SK-N-SH (cell line): ENCODE results near the gene FAM47E. TPM values are rescaled to one million over a fixed set of nuclear protein-coding genes. Genes with fewer than 3 reads are reported as not detected.

ENCODE experiments used
- CTCF ChIA-PET: fragments of 300-600, 350-600 bp; formaldehyde crosslinking; extraction: SDS; loops from one replicate; lab custom pipeline; 2021; lab: Yijun Ruan, JAX
- POLR2A ChIA-PET: fragments of 350-600 bp; sonication (Branson Sonifier 250); formaldehyde crosslinking; extraction: SDS; loops from one replicate; lab custom pipeline; 2020; ENCODE audit warnings: antibody characterized with exemption, inconsistent platforms; lab: Yijun Ruan, JAX
- DNase-seq: peaks from one replicate; pipeline ENCODE4 v3.0.0; 2012
- H2AFZ ChIP-seq: fragments of 200-600 bp; sonication (generic); 2 replicates; pipeline ENCODE4 v1.8.1; 2016; ENCODE audit warnings: antibody characterized with exemption, mild to moderate bottlenecking, low read depth
- H3F3A ChIP-seq: fragments of 200-600 bp; sonication (generic); replicated peaks from 2 replicates; pipeline ENCODE3; 2016; ENCODE audit warnings: antibody characterized with exemption, mild to moderate bottlenecking; ENCODE audit not compliant: insufficient read depth
- H3K27ac ChIP-seq, 2 experiments: fragments of 200-500 bp in 1 of 2; fragments of 200-600 bp in 1 of 2; sonication (Bioruptor generic) in 1 of 2; sonication (generic), shearing (Covaris generic) in 1 of 2; 2 replicates each; pipeline versions ENCODE4 v1.5.1 to v1.6.1; 2014 to 2016; ENCODE audit warnings: low read depth in 2 of 2, inconsistent platforms in 1 of 2, low read length in 1 of 2, mild to moderate bottlenecking in 1 of 2, mixed read lengths in 1 of 2
- H3K27me3 ChIP-seq: fragments of 200-600 bp; sonication (generic), shearing (Covaris generic); 2 replicates; pipeline ENCODE4 v1.6.1; 2016; ENCODE audit warnings: mixed run types; ENCODE audit not compliant: insufficient read depth
- H3K36me3 ChIP-seq, 2 experiments: fragments of 200-500 bp in 1 of 2; fragments of 200-600 bp in 1 of 2; sonication (Bioruptor generic) in 1 of 2; sonication (generic) in 1 of 2; replicated peaks in 1 of 2; 2 replicates each; pipeline versions ENCODE3 to v1.5.1; 2014 to 2016; ENCODE audit warnings: low read length in 1 of 2, mild to moderate bottlenecking in 1 of 2; ENCODE audit not compliant: insufficient read depth in 2 of 2, control insufficient read depth in 1 of 2
- H3K4me1 ChIP-seq, 2 experiments: fragments of 200-500 bp in 1 of 2; fragments of 200-600 bp in 1 of 2; sonication (Bioruptor generic) in 1 of 2; sonication (generic), shearing (Covaris generic) in 1 of 2; 2 replicates each; pipeline versions ENCODE4 v1.5.1 to v1.6.1; 2014 to 2016; ENCODE audit warnings: low read depth in 1 of 2, low read length in 1 of 2, mixed run types in 1 of 2; ENCODE audit not compliant: insufficient read depth in 2 of 2, control insufficient read depth in 1 of 2
- H3K4me2 ChIP-seq: fragments of 200-600 bp; sonication (generic), shearing (Covaris generic); 2 replicates; pipeline ENCODE4 v1.6.1; 2017; ENCODE audit warnings: mixed run types
- H3K4me3 ChIP-seq, 2 experiments: fragments of 200-500 bp in 1 of 2; fragments of 200-600 bp in 1 of 2; sonication (Bioruptor generic) in 1 of 2; sonication (generic), shearing (Covaris generic) in 1 of 2; 2 replicates each; pipeline versions ENCODE4 v1.5.1 to v1.8.1; 2014 to 2016; ENCODE audit warnings: low read depth in 2 of 2, inconsistent platforms in 1 of 2, low read length in 1 of 2, mild to moderate bottlenecking in 1 of 2, mixed read lengths in 1 of 2, moderate library complexity in 1 of 2
- H3K79me2 ChIP-seq: fragments of 200-600 bp; sonication (generic); 2 replicates; pipeline ENCODE4 v1.8.1; 2017; ENCODE audit warnings: mild to moderate bottlenecking; ENCODE audit not compliant: insufficient read depth
- H3K9ac ChIP-seq: fragments of 200-600 bp; sonication (generic); 2 replicates; pipeline ENCODE4 v1.6.1; 2017; ENCODE audit warnings: mixed run types
- H3K9me2 ChIP-seq: fragments of 200-600 bp; sonication (generic); 2 replicates; pipeline ENCODE4 v1.6.1; 2017; ENCODE audit warnings: mixed run types
- H3K9me3 ChIP-seq: fragments of 200-600 bp; sonication (generic); 2 replicates; pipeline ENCODE4 v1.6.1; 2017; ENCODE audit warnings: mixed run types, mild to moderate bottlenecking, moderate library complexity
- H4K20me1 ChIP-seq: fragments of 200-600 bp; sonication (generic); 2 replicates; pipeline ENCODE4 v1.6.1; 2017; ENCODE audit warnings: mild to moderate bottlenecking, mixed run types; ENCODE audit not compliant: insufficient read depth
- CHD2 ChIP-seq: fragments of 150-350 bp; IDR thresholded peaks from 2 replicates; pipeline ENCODE4 v1.6.1; 2018; ENCODE audit warnings: low read length; ENCODE audit not compliant: partially characterized antibody
- EP300 ChIP-seq, 2 experiments: IDR thresholded peaks; 2 replicates each; pipeline versions ENCODE4 v1.4.0 to v1.6.1; 2012; ENCODE audit warnings: borderline replicate concordance in 1 of 2, low read depth in 1 of 2, low read length in 1 of 2
- FOXM1 ChIP-seq: IDR thresholded peaks from 2 replicates; pipeline ENCODE4 v1.4.0; 2012; ENCODE audit warnings: low read depth, mild to moderate bottlenecking
- IRF3 ChIP-seq: fragments of 150-350 bp; IDR thresholded peaks from 2 replicates; pipeline ENCODE4 v1.6.1; 2016; ENCODE audit warnings: mild to moderate bottlenecking, low read depth, low read length
- MXI1 ChIP-seq: IDR thresholded peaks from 2 replicates; pipeline ENCODE4 v1.6.1; 2012; ENCODE audit warnings: mild to moderate bottlenecking, low read depth, low read length, improper control_type of control experiment
- RCOR1 ChIP-seq: fragments of 150-350 bp; IDR thresholded peaks from 2 replicates; pipeline ENCODE4 v1.6.1; 2017; ENCODE audit warnings: antibody characterized with exemption, low read length
- RXRA ChIP-seq: IDR thresholded peaks from 2 replicates; pipeline ENCODE4 v1.4.0; 2012; ENCODE audit warnings: low read depth, mild to moderate bottlenecking, borderline replicate concordance
- SMC3 ChIP-seq: IDR thresholded peaks from 2 replicates; pipeline ENCODE4 v1.6.1; 2012; ENCODE audit warnings: low read depth, low read length, improper control_type of control experiment
- TAF1 ChIP-seq: IDR thresholded peaks from 2 replicates; pipeline ENCODE4 v1.6.1; 2012; ENCODE audit warnings: low read depth, mild to moderate bottlenecking, low read length, moderate library complexity, borderline replicate concordance
- USF1 ChIP-seq: IDR thresholded peaks from 2 replicates; pipeline ENCODE4 v1.4.0; 2012; ENCODE audit warnings: low read depth, borderline replicate concordance
- USF2 ChIP-seq: fragments of 150-350 bp; IDR thresholded peaks from 2 replicates; pipeline ENCODE4 v1.6.1; 2017; ENCODE audit warnings: antibody characterized with exemption, low read length, low read depth, borderline replicate concordance
- YY1 ChIP-seq: IDR thresholded peaks from 2 replicates; pipeline ENCODE4 v1.4.0; 2012; ENCODE audit warnings: low read depth, mild to moderate bottlenecking
- WGBS: methylation state at CpG from one replicate; pipeline ENCODE4 v1.1.6; 2017; ENCODE audit warnings: low lambda C conversion rate; 5-methylcytosine and 5-hydroxymethylcytosine counted together
- polyA plus RNA-seq, 3 experiments: library from polyadenylated mRNA; depleted of rRNA; stranded (reverse); fragments of >200 nt; gene quantifications; 2 replicates each; pipeline ENCODE4 v1.2.3, GENCODE V29; 2012
- TF ChIP-seq, protein P1 (sequence below): IDR thresholded peaks from 2 replicates; pipeline ENCODE4 v1.4.0; 2012; ENCODE audit warnings: low read depth

The FAM47E gene
- polyA plus RNA-seq, 1 of the 3 experiments (the other 2 are of a cell fraction), result 1.8 TPM

- Histone ChIP-seq H3K27ac (peak overlapping the region in 1 of 2 experiments; percentile 92; a peak in 2 of 4 replicates), H3K27me3 (no peaks in the 10 kb centered on the region), H3K9me2 (no peaks in the 10 kb centered on the region), H3K4me1 (peaks cover 0 to 38% of the 10 kb centered on the region in 2 experiments; a peak in 2 of 4 replicates), H4K20me1 (no peaks in the 10 kb centered on the region), H3K79me2 (peaks cover 30% of the 10 kb centered on the region; the same call in 1 of the 2 replicates), H3K36me3 (peaks cover 10 to 16% of the 10 kb centered on the region in 2 experiments), H2AFZ (peak overlapping the region; percentile 93; the same call in 1 of the 2 replicates), H3K4me3 (peak overlapping the region; percentile 92), H3K4me2 (peak overlapping the region; percentile 94), H3K9me3 (no peaks in the 10 kb centered on the region), H3F3A (peaks cover 9% of the 10 kb centered on the region), H3K9ac (peak overlapping the region; percentile 85)
- 13% methylated on average over 4 of the region's 4 CpGs for WGBS
- no peak for TF ChIP-seq FOXM1
- peak; percentile 32 for TF ChIP-seq CHD2
- TF ChIP-seq, protein P1, sequence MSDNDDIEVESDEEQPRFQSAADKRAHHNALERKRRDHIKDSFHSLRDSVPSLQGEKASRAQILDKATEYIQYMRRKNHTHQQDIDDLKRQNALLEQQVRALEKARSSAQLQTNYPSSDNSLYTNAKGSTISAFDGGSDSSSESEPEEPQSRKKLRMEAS, result no peak
- TF ChIP-seq MXI1, result 0 out of 2 replicates have a peak, but pooled peaks have one; percentile 44
- no peak for TF ChIP-seq USF1
- no peak for TF ChIP-seq YY1
- TF ChIP-seq IRF3, result no peak
- no peak for TF ChIP-seq USF2
- 0 out of 2 replicates have a peak, but pooled peaks have one; percentile 54 for TF ChIP-seq RCOR1
- peak in 1 of 2 experiments; percentile 51; a peak in 1 of 4 replicates for TF ChIP-seq EP300 (IDR thresholded peaks at IDR 0.05; ENCODE audit: borderline replicate concordance in 1 of 2, low read depth in 1 of 2, low read length in 1 of 2)
- no peak for TF ChIP-seq SMC3
- TF ChIP-seq RXRA, result no peak
- TF ChIP-seq TAF1, result no peak
- peak; percentile 68 for DNase-seq
- CTCF ChIA-PET, result interaction anchor here (0.9 to 5.4 kb wide), 18 partner anchors 11 to 128 kb away, joined by 3 to 55 read pairs (median 6); partner anchors contain the start of genes CCDC158 and FAM47E
- POLR2A ChIA-PET, result interaction anchor here (1.2 to 1.6 kb wide), 3 partner anchors 56 to 109 kb away, joined by 6 to 8 read pairs (median 8); partner anchors contain the start of genes FAM47E and SCARB2
Observed at GRCh38 chr4:76307660-76308014, 56.1 kb downstream of the FAM47E start.
